Colon (tissue), 2 donors: ENCODE results near the gene ARHGEF7.

Experiments used
- FAIRE-seq: peaks from 2 replicates; lab custom pipeline; 2012; peaks lifted over from hg19 to GRCh38; lab: Jason Lieb, UNC
- donor health status: control.
- donor health status: control.

ARHGEF7 gene

DNA sequence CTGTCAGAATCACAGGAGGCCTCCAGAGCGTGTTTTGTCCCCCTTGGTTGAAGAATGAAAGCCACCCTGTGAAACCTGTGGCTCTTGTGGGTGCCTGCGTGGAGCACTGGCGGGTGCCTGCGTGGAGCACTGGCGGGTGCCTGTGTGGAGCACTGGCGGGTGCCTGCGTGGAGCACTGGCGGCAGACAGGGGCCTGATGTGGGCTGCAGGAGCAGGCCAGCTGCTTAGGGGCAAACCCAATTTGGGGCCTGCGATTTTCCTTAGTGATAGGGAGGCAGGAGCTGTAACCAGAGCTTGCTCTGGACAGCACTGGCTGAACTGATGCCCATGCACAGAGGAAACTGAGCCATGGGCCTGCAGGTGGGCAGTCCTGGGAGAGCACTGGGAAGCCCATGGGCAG, 24.3 kb downstream of the ARHGEF7 start:
- FAIRE-seq = no peak

DNA sequence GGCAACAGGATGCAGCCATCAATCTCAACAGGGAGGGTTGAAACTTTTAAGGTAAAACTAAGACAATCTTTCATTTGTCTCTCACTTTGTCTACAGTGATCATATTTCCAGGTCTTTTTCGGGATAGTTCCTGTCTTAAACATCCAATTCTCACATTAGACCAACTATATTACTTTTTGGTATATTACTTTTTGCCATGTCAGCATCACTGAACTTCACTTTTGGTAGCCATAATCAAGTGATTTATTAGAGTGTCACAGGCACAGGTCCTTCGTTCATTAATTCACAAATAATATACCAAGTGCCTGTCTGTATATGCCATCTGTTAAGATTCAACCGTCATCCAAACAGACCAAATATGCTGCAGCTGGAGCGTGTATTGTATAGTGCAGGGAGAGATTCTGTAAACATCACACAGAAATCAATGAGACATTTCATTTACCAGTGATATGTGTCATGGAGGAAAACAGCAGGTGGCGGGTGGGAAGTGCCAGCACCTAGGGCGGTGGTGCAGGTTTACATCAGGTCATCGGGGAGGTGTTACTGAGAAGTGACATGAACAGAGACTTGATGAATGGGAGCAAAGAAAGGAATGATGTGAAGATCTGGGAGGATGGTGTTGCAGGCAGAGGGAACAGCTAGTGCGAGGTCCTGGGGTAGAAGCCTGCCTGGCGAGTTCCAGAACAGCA, 24.9 kb downstream of the ARHGEF7 start:
- no peak for FAIRE-seq

DNA sequence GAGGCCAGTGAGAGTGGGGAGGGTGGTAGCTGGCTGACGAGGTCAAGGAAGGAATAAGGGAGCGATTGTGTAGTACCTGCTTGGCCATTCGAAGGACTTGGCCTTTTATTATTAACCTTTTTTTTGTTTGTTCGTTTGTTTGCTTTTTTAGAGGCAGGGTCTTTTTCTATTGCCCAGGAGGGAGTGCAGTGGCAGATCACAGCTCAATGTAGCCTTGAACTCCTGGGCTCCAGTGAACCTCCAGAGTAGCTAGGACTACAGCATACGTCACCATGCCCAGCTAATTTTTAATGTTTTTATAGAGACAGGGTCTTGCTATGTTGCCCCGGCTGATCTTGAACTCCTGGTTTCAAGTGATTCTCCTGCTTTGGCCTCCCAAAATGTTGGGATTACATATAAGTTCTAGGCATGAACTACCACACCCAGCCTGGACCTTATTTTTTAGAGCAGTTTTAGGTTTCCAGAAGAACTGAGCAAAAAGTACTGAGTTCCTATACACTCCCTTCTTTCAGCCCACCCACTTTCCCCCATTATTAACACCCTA, 25.5 kb downstream of the ARHGEF7 start:
- no peak for FAIRE-seq

DNA sequence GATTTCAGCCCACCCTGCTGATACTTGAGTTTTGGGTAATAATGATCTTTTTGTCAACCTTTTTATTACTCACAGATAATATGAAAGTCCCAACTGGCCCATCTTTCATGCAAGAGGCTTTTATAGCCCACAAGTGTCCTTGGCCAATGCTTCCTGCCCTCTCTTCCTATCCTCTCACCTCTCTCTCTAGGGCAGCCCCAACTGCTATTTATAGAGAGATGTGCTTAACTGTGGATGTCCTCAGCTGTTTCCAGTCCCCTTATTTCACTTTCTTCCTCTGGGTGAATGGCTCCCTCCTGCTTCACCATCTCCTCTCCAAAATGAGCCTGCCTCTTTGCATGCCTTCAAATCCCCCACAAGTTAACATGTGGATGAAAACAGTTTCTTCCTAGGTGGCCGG, 27.4 kb downstream of the ARHGEF7 start:
- FAIRE-seq = no peak

DNA sequence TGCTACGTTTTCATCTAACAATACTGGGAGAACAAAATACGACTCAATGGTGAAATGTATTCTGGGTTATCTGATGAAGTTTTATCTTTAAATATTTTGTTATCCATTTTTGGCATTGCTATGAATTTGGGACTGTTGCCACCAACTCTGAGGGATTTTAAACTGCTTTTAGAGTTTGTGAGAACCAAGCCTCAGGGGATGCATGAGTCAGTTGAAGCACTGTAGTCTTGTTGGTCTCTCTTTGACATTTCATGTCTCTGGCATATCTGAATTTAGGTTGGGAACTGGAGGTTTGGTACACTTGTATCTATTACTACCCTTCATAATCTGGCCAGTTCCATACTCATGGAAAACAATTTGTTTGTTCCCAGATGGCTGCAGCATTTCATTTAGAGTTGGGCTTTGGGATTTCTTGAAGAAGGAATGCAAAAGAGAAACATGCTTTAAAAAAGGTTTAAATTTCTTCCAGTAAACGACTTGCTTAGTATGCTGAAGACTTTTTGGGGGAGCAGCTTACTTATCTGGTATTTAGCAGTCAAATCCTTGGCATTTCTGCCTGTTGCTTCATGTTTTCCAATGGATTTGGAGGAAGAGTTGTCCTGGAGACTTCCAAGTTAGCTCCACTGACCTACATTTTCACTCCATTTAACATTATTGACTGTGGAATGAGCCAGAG, 28.9 kb downstream of the ARHGEF7 start:
- FAIRE-seq = no peak

DNA sequence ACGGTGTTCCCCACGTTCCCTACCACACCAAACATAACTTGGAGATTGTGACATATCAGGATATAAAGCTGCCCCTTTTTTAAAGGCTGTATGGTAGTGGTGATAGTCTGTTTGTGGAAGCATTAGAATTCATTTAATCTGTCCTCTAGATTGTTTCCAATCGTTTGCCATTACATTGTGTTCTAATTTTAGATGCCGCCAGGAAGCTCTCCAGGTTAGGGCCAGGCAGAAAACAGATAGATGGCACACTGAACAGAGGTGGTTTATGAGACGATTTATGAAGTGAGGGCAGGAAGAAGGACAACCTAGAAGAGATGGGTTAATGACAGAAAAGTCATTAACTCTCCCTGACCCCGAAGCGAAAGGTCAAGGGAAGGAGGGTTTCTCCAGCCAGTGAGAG, 30.0 kb downstream of the ARHGEF7 start:
- no peak for FAIRE-seq

DNA sequence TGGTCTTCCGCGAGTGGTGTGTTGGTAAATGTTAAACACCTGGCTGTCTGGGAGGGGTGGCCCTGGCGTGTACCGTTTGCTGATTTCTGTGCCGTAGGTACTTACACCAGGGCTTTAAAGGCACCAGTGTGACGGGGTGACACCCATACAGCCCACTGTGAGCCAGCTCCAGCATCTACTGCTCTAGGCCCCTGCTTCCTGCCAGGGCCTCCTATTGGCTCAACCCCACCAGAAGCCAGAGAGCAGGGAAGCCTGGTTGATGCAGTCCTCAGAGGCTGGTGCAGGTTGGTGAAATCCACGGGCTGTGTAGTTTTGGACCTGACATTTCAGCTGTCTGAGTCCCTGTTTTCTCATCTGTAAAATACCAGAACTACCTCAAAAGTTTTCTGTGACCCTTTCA, 30.4 kb downstream of the ARHGEF7 start:
- FAIRE-seq = no peak

DNA sequence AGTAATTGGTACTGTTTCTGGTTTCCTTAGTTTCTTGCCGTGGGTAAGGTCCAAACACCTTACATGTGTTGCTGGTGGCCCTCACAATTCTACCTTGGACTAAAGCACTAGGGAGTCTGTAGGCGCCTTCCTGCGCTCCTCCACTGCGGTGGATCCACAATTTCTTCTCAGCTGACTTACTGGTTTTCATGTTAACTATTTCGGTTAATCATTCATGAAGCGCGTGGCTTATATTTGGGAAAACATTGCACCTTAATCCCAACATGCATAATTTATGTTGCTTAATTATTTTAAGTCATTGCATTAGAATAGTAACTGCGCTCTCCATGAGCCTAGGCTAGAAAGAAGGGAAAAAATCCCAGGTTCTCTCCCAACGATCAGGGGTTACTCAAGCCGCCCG, 37.7 kb downstream of the ARHGEF7 start:
- FAIRE-seq = no peak

DNA sequence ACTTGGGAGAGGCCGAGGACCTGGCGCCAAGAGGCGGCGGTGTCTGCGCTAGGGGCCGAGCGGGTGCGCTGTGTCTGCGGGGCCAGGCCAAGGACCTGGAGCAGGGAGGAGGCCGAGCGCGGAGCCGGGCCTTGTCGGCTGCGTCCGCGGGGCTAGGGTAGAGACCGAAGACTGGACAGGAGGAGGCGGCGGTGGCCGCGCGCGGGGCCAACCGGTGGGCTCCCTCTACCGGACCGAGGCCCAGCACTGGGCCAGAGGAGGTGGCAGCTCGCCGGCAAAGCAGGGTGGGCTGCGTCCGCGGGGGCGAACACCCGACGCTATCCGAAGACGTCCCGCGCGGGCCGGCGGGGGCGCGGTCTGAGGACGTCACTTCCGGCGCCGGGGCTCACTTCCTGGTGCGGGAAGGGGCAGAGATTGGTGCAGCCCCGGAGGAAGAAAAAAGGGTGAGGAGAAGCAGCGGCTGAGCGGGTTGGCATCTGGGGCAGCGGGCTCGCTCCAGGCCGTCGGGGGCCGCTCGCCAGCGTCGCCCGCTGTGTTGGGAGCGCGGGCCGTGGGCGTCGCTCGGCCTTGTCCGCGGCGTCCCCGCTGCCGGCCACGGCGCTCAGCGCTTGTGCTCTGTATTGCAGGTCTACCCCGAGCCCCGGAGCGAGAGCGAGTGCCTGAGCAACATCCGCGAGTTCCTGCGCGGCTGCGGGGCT, 38.3 kb downstream of the ARHGEF7 start:
- no peak for FAIRE-seq

DNA sequence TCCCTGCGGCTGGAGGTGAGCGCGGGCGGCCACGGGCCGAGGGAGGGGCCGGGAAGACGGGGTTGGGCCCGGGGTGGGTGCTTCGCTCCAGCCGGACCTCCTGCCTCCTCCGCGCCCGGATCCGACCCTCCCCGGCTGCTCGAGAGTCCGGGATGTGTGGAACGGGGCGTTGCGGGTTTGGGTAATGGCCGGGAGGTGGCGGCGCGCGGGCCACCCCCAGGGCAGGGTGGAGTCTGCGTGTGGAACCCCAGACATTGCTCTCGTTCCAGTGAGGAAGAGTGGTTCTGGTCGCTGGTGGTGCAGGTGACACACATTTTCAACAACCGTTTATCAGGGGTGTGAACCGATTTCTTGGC, 38.8 kb downstream of the ARHGEF7 start:
- FAIRE-seq = no peak

DNA sequence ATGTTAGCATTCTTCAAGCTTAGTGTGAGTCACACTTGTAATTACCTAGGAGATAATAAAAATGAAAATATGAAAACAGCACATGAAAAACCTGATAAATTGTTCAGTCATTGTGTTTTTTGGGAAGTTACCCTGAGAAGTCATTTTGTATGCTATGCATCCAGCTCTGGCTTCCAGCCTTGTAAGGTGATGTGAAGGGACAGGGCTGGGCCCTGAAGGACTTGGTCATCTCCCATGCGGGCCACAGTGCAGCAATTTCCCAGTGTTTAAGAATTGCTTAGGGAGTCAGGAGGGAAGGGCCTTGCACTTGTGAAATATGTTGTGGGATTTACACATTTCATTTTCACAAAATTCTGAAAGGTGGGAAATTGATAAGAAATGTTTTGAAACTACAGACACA, 41.3 kb downstream of the ARHGEF7 start:
- FAIRE-seq = no peak

DNA sequence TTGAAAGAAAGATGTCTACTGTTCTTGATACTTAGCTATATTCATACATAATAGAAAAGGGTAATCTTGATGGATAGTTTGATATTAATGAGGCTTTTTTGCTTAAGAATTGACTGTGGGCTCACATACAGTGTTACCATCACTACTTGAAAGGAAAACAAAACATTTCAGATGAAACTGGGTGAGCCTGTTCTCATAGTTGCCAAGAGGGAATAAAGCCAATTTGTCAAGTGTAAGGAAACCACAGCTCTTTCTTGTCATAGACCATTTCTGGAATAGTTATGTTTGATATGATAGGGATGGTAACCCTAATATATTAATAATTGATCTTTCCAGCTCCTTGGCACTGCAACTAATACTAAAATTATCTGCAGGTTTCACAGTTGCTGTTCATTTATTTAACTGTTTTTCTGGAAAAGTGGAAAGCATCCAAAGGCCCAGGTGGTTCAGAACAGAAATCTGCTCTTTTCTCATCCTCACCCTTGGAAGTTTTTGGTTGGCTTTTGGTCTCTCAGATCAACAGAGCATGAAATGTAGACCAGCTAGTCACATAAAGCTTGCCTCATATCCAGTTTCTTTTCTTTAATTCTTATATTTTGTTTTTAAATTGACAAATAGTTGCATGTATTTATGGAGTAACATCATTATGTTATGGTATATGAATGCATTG, 43.2 kb downstream of the ARHGEF7 start:
- peak; percentile 5 for FAIRE-seq

DNA sequence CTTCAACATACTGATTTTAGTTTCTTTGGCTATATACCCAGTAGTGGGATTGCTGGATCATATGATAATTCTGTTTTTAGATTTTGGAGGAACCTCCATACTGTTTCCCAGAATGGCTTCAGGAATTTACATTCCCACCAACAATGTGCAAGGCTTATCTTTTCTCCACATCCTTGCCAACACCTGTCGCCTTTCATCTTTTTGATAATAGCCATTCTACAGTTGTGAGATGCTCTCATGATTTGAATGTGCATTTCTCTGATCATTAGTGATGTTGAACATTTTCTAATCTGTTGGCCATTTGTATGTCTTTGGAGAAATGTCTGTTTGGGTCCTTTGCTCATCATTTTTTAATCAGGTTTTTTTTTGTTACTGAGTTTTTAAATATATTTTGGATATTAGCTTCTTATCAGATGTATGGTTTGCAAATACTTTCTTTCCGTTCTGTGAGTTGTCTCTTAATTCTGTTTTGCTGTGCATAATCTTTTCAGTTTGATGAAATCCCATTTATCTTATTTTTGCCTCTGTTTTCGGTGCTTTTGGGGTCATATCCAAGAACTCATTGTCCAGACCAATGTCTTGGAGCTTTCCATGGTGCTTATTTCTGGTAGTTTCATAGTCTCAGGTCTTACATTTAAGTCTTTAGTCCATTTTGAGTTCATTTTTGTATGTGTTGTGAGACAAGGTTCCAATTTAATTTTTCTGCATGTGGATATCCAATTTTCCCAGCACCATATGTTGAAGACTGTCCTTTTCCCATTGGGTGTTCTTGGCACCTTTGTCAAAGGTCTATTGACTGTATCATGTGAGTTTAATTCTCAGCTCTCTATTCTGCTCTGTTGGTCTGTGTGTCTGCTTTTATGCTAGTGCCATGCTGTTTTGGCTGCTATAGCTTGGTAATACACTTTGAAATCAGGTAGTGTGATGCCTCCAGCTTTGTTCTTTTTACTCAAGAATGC, 44.5 kb downstream of the ARHGEF7 start:
- no peak for FAIRE-seq

DNA sequence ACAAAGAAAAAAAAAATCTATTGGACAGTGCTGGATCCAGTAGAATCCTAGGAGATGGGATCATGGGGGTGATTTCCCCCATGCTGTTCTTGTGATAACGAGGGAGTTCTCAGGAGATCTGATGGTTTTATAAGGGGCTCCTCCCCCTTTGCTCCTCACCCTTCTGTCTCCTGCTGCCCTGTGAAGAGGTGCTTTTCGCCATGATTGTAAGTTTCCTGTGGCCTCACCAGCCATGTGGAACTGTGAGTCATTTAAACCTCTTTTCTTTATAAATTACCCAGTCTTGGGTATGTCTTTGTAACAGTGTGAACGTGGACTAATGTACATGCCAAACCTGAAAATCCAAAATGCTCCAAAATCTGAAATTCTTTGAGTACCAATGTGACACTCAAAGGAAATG, 45.5 kb downstream of the ARHGEF7 start:
- FAIRE-seq = no peak

DNA sequence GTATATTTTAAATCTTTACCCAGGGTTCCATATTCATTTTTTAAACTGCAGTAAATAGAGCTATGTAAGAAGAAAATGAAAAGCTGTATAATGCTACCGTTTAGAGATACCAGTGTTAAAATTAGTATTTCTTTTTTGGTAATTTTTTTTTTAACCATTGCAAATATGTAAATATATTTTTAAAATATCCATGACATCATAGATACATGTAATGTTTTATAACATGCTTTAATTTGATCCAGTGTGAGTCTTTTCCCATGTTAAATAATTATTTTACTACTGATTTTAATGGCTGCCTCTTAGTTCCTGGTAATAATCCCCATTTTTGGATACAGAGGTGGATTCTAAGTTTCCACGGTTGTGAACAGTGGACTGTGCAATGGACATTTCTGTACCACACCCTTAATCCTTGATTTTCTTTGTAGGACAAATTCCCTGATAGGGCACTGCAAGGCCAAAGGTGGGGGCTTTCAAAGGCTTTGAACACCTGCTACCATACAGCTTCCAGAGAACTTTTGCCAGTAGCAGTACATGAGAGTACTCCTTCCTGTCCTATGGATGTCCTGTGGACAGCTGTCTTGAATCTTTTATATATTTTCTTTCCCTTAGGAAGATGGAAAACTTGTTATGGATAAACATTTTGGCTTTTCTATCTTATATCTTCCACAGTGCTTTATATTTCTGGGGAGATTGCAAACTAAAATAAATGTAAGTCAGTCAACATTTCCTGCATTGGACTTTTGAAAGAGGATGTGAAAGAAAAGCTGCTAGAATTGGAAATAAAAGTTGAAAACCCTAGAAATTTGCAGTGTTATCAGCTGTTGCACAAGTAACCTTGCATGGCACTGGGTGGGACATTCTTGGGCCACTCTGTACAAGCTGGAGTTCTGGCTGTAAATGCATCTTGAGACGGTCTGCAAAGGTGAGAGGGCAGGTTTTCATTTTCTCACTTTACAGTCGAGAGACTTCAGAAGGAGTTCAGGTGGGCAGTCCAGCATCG, 46.8 kb downstream of the ARHGEF7 start:
- peak; percentile 53 for FAIRE-seq

DNA sequence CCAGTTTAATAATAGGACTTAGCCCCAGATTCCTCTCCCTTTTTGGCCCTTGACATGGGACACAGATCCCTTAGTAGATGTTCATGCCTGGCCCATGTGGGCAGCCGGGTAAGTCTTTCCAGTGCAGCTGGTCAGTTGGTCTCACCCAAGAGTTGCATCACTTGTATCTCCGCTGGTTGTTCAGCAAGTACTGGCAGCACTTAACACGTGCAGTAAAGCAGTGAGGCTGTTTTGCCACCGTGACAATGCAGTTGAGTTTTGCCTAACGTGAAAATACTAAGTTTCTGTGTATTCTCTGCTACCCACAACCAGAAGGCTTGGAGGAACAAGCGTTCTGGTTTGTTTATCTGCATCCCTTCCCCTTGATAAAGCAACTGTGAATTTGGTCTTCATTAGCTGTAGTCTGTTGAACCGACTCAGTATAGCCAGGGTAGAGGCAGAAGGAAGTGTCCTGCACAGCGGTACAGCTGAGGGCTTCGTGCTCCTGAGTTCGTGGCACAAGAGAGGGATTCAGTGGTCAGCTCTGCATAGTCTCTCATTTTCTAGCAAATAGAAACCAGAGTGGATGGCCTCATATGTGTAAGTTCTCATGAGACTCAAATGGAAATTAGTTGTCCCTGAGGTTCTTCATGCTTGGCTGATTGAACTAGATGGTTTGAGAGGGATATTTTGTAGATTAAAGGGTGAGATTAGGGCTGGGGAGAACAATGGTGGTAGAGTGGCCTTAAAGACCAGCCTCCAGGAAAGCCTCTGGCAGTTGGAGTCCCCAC, 50.3 kb downstream of the ARHGEF7 start:
- no peak for FAIRE-seq

DNA sequence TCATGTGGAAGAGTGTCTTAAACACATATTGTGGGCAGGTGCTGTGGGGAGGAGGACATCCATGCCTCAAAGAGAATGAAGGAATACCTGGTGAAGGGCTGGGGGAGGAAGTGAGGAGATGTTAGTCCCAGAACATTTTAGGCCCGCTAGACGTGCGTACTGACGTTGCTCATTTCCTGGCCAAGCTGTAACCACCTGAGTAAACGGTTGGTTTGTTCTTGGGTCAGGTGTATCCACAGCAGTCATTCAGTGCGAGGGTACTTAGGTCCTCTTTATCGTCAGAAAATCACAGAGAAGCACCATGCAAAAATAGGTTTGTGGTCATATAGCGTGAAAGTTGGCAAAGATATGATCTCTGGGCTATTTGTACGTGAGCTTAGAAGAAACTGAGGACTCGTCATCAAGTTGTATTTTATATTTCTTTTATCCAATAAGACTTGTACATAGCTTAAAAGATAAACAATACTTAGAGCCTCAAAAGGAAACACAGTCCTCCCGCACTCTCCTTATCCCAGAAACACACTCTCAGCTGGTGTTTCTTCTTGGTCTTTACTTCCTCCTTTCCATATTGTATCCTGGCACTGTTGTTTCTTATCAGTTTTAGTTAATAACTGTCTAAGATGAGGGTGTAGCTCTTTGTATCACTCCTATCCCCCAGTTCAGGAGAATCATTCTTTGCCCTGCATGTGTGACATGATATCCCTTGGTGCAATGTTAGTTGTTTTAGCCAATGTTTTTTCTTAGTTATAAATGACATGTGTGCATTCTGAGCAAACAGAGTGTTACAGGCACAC, 52.0 kb downstream of the ARHGEF7 start:
- FAIRE-seq = no peak

DNA sequence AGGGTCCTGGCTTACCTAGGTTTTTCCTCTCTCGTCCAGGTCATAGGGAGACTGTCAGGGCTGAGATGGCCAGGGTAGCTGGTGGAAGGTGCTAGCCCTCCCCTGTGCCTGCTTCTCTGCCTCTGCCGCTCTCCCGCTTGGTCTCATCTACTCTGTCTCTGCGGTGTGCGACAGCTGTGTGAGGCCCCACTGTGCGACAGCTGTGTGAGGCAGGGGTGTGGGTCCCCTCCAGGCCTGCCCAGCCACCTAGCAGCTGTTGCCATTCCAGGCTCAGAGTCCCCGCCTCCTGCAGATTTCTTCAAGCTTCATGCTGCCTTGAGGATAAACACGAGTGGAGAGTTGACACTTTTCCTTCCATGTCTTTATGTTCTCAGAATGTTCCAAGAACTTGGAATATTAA, 53.0 kb downstream of the ARHGEF7 start:
- no peak for FAIRE-seq

DNA sequence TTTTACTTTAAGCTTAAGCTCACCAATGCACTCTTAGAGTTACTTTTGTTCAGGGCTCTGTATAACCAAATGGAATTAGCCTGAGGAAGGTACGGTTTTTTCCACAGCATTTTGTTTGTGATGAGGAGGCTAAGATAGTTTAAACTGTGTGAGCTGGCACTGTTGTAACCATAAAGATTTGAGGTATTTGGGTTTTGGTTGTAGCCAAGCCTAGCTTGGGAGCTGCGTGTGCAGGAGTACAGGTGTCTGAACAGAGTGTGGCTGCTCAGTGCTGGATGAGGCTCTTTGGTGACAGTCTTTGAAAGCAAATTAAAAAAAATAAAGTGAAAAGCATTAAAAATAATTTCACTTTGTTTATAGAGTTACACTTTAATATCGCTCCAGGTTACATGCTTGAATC, 56.0 kb downstream of the ARHGEF7 start:
- FAIRE-seq = no peak
